Activated naive CD4-positive, alpha-beta T cell treated with anti-CD3 and anti-CD28 coated beads for 36 hours (primary cell): ENCODE results near the gene NIM1K. TPM values are rescaled to one million over a fixed set of nuclear protein-coding genes. Genes with fewer than 3 reads are reported as not detected.
A peak's percentile ranks its signal among the peaks of the same experiment; 100 is the strongest.
"Not testable (repeated sequence)": the region's sequence is repeated elsewhere in the genome, so short reads cannot be mapped to it uniquely, and the experiment has no call there.

ENCODE experiments used
- CTCF ChIA-PET: fragments of 350-600 bp; sonication (Branson Sonifier 250); formaldehyde crosslinking; loops from one replicate; lab custom pipeline; 2021; ENCODE audit warnings: antibody characterized with exemption; lab: Charles Lee
- DNase-seq: peaks from one replicate; pipeline ENCODE4 v3.0.0-alpha.2; 2020
- H3K27ac Mint-ChIP-seq: one replicate; pipeline ENCODE4 v1.8.0; 2021; ENCODE audit warnings: mild to moderate bottlenecking, mixed read lengths
- H3K27me3 Mint-ChIP-seq: one replicate; pipeline ENCODE4 v1.8.0; 2021; ENCODE audit warnings: low read depth, mixed read lengths
- H3K36me3 Mint-ChIP-seq: one replicate; pipeline ENCODE4 v1.8.0; 2021; ENCODE audit warnings: low read depth, mixed read lengths
- H3K4me1 Mint-ChIP-seq: one replicate; pipeline ENCODE4 v1.8.0; 2021; ENCODE audit warnings: low read depth, mixed read lengths
- H3K4me3 Mint-ChIP-seq: one replicate; pipeline ENCODE4 v1.8.0; 2021; ENCODE audit warnings: mild to moderate bottlenecking, moderate library complexity, mixed read lengths
- H3K9me3 Mint-ChIP-seq: one replicate; pipeline ENCODE4 v1.8.0; 2021; ENCODE audit warnings: mixed read lengths
- intact Hi-C: fragments of 100-400 bp; cut with micrococcal nuclease; formaldehyde crosslinking; loops from one replicate; pipeline ENCODE4 v1.15.1; 2023
- total RNA-seq, 2 experiments: library from RNA; stranded (reverse); gene quantifications; one replicate each; pipeline ENCODE4 v1.2.3, GENCODE V29; 2021

The NIM1K gene
- total RNA-seq, 2 experiments from 2014 or later: 0.54 to 0.57 TPM

DNA sequence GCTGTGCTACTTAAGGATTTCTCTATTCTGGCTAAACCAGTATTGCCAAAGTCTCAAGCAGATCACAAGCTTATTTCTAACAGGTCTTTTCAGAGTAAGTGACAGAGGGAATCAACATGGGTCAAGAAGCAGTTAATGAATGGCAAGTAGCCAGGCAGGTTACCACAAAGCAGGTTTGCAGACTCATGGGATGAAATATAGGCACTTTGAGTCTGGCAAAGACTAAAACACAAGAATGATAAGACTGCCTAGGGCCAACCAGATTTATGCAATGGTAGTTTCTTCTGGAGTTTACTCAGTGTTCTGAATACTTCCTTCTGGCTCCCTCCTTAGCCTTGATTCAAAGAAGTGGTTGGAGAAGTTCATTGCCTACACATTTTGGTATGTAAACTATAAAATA, 117.6 kb downstream of the NIM1K start:
- DNase-seq: no peak
- Mint-ChIP-seq H3K27ac (no peak overlapping the region), H3K27me3 (no peaks in the 10 kb centered on the region), H3K4me3 (peak overlapping the region; percentile 3), H3K36me3 (peaks cover 39% of the 10 kb centered on the region), H3K9me3 (peaks cover 2% of the 10 kb centered on the region), H3K4me1 (peaks cover 78% of the 10 kb centered on the region)
- intact Hi-C loops: loop anchor here (5.0 to 10.0 kb wide), 2 partner anchors 1405 to 1498 kb away; partner anchors contain the start of genes MRPS30 and RIMOC1
- CTCF ChIA-PET: interaction anchor here (1.8 kb wide), 1 partner anchor 78 kb away, joined by 4 read pairs; no protein-coding TSS in a partner anchor

DNA sequence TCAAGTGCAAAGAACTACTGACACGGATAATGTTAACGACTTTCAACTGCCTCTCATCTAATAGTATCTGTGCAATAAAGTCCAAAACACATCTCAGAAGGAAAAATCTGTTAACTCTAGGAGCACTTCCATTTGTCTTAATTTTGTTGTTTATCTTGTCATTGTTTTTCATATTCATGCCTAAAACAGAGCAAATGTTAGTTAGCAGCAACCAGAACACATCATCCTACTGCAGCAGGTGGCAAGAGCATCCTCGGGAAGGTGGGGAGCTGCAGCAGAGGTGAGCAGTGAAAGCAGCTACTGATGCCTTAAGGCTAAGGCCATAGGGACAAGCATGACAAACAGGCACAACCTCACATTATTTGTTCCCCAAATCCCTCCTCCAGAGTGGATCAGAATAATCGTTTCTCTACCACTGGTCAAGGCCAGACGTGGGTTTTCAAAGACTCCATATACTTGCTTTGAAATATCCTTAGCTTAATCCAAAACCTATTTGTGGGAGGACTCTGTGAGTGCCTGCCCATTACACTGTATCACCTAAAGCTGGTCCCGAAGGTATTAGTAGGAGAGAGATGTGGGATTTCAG, 120.1 kb downstream of the NIM1K start:
- DNase-seq: no peak
- Mint-ChIP-seq H3K4me3 (peak overlapping the region; percentile 99), H3K4me1 (peaks cover 82% of the 10 kb centered on the region), H3K36me3 (peaks cover 38% of the 10 kb centered on the region), H3K9me3 (peaks cover 10% of the 10 kb centered on the region), H3K27ac (peak overlapping the region; percentile 98), H3K27me3 (no peaks in the 10 kb centered on the region)
- CTCF ChIA-PET: interaction anchor here (0.9 to 3.4 kb wide), 11 partner anchors 9 to 400 kb away, joined by 3 to 18 read pairs (median 4); no protein-coding TSS in a partner anchor
- intact Hi-C loops: loop anchor here (2.0 to 10.0 kb wide), 5 partner anchors 77 to 1495 kb away; partner anchors contain the start of genes MRPS30 and RIMOC1

DNA sequence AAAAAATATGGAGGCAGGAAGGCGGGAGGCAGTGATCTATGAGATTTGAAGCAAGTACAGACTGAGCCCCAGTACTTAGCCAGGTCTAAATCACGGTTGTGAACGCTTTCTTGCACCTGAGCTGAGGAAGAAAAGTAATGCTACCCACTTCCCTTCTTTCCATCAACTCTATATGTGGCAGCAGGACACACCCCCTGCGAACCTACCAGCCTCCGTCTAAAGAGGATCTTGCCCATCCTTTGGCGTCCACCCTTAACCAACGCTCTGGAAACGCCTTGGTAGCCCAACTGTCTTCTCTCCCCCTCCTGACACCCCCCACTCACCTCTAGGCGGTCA, 120.6 kb downstream of the NIM1K start:
- Mint-ChIP-seq H3K27me3 (no peaks in the 10 kb centered on the region), H3K27ac (peak overlapping the region; percentile 98), H3K4me1 (peaks cover 80% of the 10 kb centered on the region), H3K4me3 (peak overlapping the region; percentile 99), H3K36me3 (peaks cover 37% of the 10 kb centered on the region), H3K9me3 (peaks cover 10% of the 10 kb centered on the region)
- no peak for DNase-seq
- CTCF ChIA-PET: interaction anchor here (0.9 to 3.4 kb wide), 12 partner anchors 9 to 401 kb away, joined by 3 to 18 read pairs (median 4); no protein-coding TSS in a partner anchor
- intact Hi-C loops: loop anchor here (1.0 to 10.0 kb wide), 17 partner anchors 77 to 1495 kb away; partner anchors contain the start of genes ANXA2R, C5orf34, MRPS30 and PAIP1

- H3K27me3 Mint-ChIP-seq: no peaks in the 10 kb centered on the region
- peak; percentile 100 for DNase-seq
- peak within 1 kb of the TSS; percentile 99 for H3K4me3 Mint-ChIP-seq
- H3K4me1 Mint-ChIP-seq: peaks cover 75% of the 10 kb centered on the region
- intact Hi-C loops: loop anchor here (1.0 to 10.0 kb wide), 17 partner anchors 76 to 1494 kb away; partner anchors contain the start of genes ANXA2R, C5orf34, MRPS30 and PAIP1
- peak within 1 kb of the TSS; percentile 98 for H3K27ac Mint-ChIP-seq
- H3K36me3 Mint-ChIP-seq: peaks cover 37% of the 10 kb centered on the region
- CTCF ChIA-PET: interaction anchor here (0.9 to 3.4 kb wide), 16 partner anchors 8 to 402 kb away, joined by 3 to 18 read pairs (median 4); no protein-coding TSS in a partner anchor
- H3K9me3 Mint-ChIP-seq: peaks cover 10% of the 10 kb centered on the region
Measured at GRCh38 chr5:43313035-43313853, 121.2 kb downstream of the NIM1K start, which contains the start of gene HMGCS1. Gene HMGCS1 (minus strand): TSS chr5:43313412. CDS start chr5:43298965, 14,447 bp downstream.

DNA sequence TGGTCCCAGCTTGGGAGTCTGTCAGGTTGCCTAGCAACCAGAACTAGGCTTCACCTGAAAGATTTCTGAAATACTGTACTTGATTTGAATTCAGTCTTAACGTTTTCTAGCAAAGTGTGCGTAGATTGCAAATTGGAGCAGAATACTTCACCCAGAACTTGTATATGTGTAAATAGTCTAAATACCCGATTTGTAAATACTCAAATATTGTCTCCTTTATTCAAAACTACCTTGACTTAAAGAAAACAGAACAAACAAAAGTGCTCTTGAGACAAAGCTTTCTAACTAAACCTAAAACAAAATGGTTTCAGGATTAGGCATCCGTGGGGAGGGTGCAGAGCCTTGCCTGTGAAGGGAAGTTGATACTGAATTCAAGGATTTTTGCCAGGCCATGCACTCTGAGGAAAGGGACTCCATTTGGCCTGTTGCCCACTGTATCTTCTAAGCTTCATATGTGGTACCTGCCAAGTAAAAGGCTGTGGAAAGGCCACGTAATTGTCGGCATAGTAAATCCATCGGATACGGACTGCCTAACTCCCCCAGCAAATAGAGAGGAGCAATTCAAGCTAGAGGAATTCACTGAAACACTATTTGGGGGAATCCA, 121.9 kb downstream of the NIM1K start:
- DNase-seq: no peak
- peaks cover 70% of the 10 kb centered on the region for H3K4me1 Mint-ChIP-seq

GRCh38 chr5:43314724-43315123, 122.7 kb downstream of the NIM1K start:
- Mint-ChIP-seq H3K9me3 (peaks cover 10% of the 10 kb centered on the region), H3K36me3 (peaks cover 34% of the 10 kb centered on the region), H3K27ac (peak overlapping the region; percentile 98), H3K4me3 (peak overlapping the region; percentile 99), H3K27me3 (no peaks in the 10 kb centered on the region), H3K4me1 (peaks cover 63% of the 10 kb centered on the region)
- intact Hi-C loops: loop anchor here (1.0 to 10.0 kb wide), 9 partner anchors 10 to 1560 kb away; partner anchors contain the start of genes MRPS30, NNT and RIMOC1
- CTCF ChIA-PET: interaction anchor here (1.0 to 1.1 kb wide), 3 partner anchors 9 to 72 kb away, joined by 3 to 6 read pairs (median 3); no protein-coding TSS in a partner anchor
- DNase-seq: no peak

More for the DNA sequence above, 121.9 kb downstream of the NIM1K start:
- CTCF ChIA-PET: interaction anchor here (0.6 to 3.4 kb wide), 10 partner anchors 9 to 273 kb away, joined by 3 to 18 read pairs (median 4); no protein-coding TSS in a partner anchor
- H3K9me3 Mint-ChIP-seq: peaks cover 10% of the 10 kb centered on the region
- peak overlapping the region; percentile 99 for H3K4me3 Mint-ChIP-seq
- intact Hi-C loops: loop anchor here (1.0 to 10.0 kb wide), 19 partner anchors 75 to 1561 kb away; partner anchors contain the start of genes ANXA2R, C5orf34, MRPS30 and NNT
- H3K27me3 Mint-ChIP-seq: no peaks in the 10 kb centered on the region
- H3K36me3 Mint-ChIP-seq: peaks cover 37% of the 10 kb centered on the region
- H3K27ac Mint-ChIP-seq: peak overlapping the region; percentile 98

- intact Hi-C loops: loop anchor here (1.0 to 10.0 kb wide), 8 partner anchors 11 to 1560 kb away; partner anchors contain the start of genes NNT and RIMOC1
- Mint-ChIP-seq H3K9me3 (peaks cover 10% of the 10 kb centered on the region), H3K4me3 (no peak overlapping the region), H3K27ac (peak overlapping the region; percentile 98), H3K4me1 (peaks cover 59% of the 10 kb centered on the region), H3K27me3 (no peaks in the 10 kb centered on the region), H3K36me3 (peaks cover 34% of the 10 kb centered on the region)
- CTCF ChIA-PET: interaction anchor here (0.6 to 1.0 kb wide), 2 partner anchors 24 to 69 kb away, joined by 3 read pairs; no protein-coding TSS in a partner anchor
- peak; percentile 53 for DNase-seq
Measured at GRCh38 chr5:43315263-43315662, 123.2 kb downstream of the NIM1K start.

DNA sequence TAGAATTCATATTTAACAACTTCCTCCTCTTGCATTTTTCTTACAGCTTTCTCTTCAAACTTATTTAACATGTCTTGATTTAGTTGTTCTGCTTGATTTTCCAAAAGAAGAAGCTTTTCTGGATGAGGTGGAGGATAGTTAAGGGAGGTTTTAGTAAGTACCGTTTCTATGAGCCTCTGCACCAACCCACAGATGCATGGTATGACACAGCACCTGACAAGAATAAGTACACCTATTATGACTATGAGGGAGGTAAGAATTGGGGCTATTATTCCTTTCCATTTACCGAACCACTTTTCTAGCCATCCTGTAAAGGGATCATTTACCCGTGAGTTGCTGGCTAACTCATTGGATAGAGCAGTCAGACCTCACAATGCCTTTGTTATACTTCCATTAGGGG, 123.7 kb downstream of the NIM1K start:
- Mint-ChIP-seq H3K27me3 (no peaks in the 10 kb centered on the region), H3K36me3 (peaks cover 32% of the 10 kb centered on the region), H3K4me3 (no peak overlapping the region), H3K9me3 (peaks cover 10% of the 10 kb centered on the region), H3K27ac (peak overlapping the region; percentile 98), H3K4me1 (peaks cover 57% of the 10 kb centered on the region)
- intact Hi-C loops: loop anchor here (1.0 to 10.0 kb wide), 9 partner anchors 11 to 1559 kb away; partner anchors contain the start of genes NNT and RIMOC1
- CTCF ChIA-PET: interaction anchor here (0.6 to 1.0 kb wide), 2 partner anchors 23 to 69 kb away, joined by 3 read pairs; no protein-coding TSS in a partner anchor
- DNase-seq: peak; percentile 72

- H3K27me3 Mint-ChIP-seq: no peaks in the 10 kb centered on the region
- peaks cover 51% of the 10 kb centered on the region for H3K4me1 Mint-ChIP-seq
- DNase-seq: no peak
- H3K36me3 Mint-ChIP-seq: peaks cover 28% of the 10 kb centered on the region
- CTCF ChIA-PET: no interaction called here
- no peak overlapping the region for H3K4me3 Mint-ChIP-seq
- intact Hi-C loops: loop anchor here (2.0 to 10.0 kb wide), 2 partner anchors 16 to 1412 kb away; partner anchors contain the start of gene RIMOC1
- peak overlapping the region; percentile 98 for H3K27ac Mint-ChIP-seq
- H3K9me3 Mint-ChIP-seq: peaks cover 10% of the 10 kb centered on the region
Measured at GRCh38 chr5:43316421-43316820, 124.4 kb downstream of the NIM1K start.

GRCh38 chr5:43320846-43321245, 128.8 kb downstream of the NIM1K start:
- H3K27me3 Mint-ChIP-seq: no peaks in the 10 kb centered on the region
- peaks cover 4% of the 10 kb centered on the region for H3K9me3 Mint-ChIP-seq
- DNase-seq: no peak
- CTCF ChIA-PET: no interaction called here
- no peak overlapping the region for H3K27ac Mint-ChIP-seq
- intact Hi-C loops: loop anchor here (1.0 kb wide), 1 partner anchor 12 kb away; no protein-coding TSS in a partner anchor
- peaks cover 5% of the 10 kb centered on the region for H3K36me3 Mint-ChIP-seq
- H3K4me3 Mint-ChIP-seq: no peak overlapping the region
- peaks cover 12% of the 10 kb centered on the region for H3K4me1 Mint-ChIP-seq

- DNase-seq, intact Hi-C loops, H3K4me1 Mint-ChIP-seq, H3K36me3 Mint-ChIP-seq, H3K27ac Mint-ChIP-seq, H3K9me3 Mint-ChIP-seq, H3K27me3 Mint-ChIP-seq, H3K4me3 Mint-ChIP-seq, CTCF ChIA-PET: not testable (repeated sequence)
Measured at GRCh38 chr5:43323488-43323887, 131.5 kb downstream of the NIM1K start.
